Stimulated activated CD8-positive, alpha-beta memory T cell treated with anti-CD3 and anti-CD28 coated beads, Interleukin-12 subunit alpha, Interleukin-12 subunit beta, amount 100 ng/mL, for 1 hour (primary cell): ENCODE data around the gene PLD1.
"Not testable (repeated sequence)": the region's sequence is repeated elsewhere in the genome, so short reads cannot be mapped to it uniquely, and the experiment has no call there.

Experiments
- DNase-seq: peaks from one replicate; pipeline ENCODE4 v3.0.0-alpha.2; 2020; ENCODE audit warnings: low read depth

PLD1 gene

DNA sequence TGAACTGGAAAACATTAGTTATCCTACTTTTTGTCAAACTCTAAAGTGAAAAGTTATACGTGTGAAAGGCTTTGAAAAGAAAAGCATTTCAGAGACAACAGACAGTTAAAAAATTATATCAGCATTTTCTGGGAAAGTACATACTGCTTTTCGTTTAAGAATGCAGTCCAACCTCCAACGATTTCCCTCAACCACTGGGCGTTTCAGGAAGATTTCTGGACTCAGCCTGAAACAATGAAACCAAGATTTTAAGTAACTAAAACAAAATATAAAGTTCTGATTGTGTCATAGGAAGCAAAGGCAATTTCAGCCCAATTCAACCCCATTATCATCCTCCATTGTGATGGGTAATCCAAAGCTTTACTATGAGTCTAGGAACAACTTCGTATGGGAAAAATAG is 110.7 kb downstream of the PLD1 start:
- DNase-seq: no peak

DNA sequence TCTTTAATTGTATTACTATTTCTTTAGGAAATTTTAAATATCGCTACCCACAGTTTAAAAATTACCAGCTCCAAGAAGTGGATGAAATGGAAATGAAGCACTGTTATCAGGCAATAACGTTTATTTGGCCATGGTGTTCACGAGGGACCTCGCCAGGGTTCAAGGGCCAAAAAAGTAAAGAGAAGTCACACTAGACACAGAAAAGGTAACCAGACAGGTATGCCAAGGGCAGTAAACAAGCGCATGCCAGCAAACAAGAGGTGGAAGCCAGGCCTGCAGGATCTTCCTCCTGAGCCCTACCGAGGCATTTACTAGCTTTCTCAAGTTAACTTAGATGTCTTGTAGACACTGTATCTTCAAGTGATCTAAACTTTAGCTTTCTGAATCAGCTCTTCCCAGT is 113.5 kb downstream of the PLD1 start:
- no peak for DNase-seq

DNA sequence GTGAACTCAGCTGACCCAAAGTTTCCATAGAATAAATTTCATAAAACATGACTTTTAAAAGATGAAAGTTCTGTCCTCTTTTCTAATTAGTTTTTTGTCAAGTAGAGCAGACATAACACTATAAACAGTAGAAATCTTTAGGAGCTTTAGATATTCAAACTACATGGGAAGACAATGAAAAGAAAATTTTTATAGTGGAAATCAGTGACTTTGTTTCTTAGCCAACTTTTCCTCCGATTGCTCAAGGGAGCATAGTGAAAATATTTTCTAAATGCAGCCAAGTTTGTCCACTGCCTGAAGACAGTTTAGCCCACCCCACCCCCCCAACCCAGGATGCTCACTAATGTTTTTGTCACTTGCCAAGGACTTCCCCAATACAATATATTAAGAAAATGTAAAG is 114.9 kb downstream of the PLD1 start:
- DNase-seq: no peak

DNA sequence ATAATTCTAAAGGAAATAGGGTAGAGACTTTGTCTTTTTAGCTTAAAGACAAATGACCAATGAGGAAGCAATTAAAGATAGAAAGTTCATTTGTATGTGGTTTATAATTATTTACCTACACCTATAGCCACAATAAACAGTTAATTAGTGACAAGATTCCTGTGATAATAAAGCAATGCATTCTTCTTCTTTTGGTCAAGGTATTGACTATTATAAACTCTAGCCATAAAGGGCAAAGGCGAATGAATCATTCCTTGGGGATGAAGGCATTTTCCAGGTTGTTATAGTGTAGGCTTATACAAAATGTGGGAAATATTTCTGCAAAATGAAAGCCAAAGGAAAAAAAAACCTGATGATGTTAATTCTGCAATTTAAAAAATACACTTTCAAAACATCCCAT is 115.4 kb downstream of the PLD1 start:
- DNase-seq: no peak

DNA sequence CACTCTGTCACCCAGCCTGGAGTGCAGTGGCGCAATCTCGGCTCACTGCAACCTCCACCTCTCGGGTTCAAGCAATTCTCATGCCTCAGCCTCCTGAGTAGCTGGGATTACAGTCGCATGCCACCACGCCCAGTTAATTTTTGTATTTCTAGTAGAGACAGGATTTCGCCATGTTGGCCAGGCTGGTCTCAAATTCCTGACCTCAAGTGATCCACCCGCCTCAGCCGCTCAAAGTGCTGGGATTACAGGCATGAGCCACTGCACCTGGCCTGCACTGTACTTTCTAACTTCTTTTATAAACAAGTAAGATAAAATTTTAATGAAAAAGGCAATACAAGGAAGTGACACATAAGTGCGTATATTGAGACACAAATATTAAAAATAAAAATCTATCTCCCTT is 117.7 kb downstream of the PLD1 start:
- not testable (repeated sequence) for DNase-seq

DNA sequence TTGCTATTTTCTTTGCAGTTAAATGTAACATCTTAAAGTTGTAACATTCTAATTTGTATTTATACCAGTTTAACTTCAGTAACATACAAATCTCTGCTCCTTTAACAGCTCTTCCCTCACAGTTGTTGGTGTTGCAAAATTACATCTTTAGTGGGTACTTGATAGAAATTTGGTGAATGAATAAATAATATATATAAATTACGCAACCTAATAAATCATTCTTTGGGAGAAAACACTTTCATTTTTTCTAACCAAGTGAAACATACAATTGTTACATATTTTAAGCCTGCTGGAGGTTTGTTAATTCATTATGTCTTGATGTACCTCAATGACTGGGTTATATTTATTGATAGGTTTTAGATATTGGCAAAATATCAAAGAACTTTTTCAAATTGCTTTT is 118.8 kb downstream of the PLD1 start:
- no peak for DNase-seq

DNA sequence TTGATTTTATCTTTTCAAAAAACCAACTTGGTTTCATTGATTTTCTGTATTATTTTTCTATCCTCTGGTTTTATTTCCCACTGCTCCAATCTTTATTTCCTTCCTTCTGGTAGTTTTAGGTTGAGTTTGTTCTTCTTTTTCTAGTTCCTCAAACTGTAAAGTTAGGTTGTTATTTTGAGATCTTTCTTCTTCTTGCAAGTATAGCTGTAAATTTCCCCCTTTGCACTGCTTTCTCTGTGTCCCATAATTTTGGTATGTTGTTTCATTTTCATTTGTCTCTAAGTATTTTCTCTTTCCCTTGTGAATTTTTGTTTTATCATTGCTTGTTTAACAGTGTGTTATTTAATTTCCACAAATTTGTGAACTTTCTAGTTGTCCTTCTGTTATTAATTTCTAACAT is 120.0 kb downstream of the PLD1 start:
- DNase-seq: no peak

DNA sequence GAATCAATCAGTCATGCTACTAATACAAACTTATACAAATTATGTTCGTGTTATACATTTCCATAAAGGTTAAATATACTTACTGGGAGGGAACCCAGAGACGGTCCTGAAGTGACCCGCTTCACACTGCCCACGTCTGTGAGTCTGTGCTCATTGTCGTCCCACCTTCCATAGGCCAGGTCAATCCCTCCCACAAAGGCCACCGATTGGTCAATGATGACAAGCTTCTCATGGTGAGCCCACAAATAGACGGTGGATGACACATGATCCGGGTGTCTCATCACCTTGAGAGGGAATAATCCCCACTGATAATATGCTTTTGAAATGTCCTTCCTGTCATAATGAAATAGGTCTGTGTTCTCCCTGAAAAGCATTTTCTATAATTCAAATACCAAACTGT is 121.7 kb downstream of the PLD1 start:
- no peak for DNase-seq

DNA sequence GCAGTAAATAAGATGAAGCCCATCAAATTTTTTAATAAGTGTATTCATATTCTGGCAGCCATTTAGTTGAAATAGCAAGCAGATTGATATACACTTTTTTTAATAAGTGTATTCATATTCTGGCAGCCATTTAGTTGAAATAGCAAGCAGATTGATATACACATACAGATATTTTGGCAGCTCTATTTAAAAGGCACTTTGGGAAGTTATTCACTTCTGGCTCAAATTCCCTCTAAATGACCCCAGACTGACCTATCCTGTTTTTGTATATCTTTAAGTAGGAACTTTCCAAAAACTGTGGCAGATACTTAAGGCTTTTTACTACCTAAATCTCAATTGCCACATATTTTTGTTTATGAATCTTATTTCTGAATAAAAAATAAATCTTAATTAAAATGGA is 122.3 kb downstream of the PLD1 start:
- DNase-seq: no peak

DNA sequence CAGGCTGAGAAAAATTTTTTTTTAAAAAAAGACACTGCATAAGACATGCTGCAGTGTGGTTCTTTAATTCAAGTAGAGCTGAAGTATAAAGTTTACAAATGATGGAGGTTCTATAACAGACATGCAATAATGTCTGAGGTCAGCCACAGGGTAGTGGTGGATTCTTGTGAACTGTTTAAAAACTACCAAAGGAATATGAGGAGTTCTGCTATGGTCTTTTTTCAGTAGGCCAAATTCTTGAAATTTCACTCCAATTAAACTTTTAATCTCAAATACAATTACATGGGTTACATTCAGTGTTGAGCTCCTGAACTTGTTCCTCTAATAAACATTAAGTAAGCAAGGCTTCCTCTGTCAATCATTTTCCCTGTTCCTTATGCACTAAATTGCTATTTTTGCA is 122.7 kb downstream of the PLD1 start:
- DNase-seq: no peak

DNA sequence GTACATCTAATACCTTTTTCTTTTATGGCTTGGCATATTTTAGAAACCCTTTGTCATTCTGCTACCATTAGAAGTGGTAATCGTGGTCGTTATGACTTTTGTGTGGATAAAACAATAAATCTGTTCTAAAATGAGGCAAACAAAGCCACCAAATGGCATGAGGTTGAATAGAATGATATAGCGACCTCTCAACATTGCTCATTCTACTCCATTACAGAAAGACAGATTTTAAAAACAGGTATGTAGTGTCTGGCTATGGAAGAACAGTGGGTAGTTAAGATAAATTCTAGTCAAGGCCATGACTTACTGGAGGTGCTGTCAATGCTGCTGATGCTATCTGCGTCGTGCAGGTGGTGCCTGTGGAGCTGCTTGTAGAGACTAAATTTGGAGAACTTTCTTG is 123.2 kb downstream of the PLD1 start:
- DNase-seq: no peak

DNA sequence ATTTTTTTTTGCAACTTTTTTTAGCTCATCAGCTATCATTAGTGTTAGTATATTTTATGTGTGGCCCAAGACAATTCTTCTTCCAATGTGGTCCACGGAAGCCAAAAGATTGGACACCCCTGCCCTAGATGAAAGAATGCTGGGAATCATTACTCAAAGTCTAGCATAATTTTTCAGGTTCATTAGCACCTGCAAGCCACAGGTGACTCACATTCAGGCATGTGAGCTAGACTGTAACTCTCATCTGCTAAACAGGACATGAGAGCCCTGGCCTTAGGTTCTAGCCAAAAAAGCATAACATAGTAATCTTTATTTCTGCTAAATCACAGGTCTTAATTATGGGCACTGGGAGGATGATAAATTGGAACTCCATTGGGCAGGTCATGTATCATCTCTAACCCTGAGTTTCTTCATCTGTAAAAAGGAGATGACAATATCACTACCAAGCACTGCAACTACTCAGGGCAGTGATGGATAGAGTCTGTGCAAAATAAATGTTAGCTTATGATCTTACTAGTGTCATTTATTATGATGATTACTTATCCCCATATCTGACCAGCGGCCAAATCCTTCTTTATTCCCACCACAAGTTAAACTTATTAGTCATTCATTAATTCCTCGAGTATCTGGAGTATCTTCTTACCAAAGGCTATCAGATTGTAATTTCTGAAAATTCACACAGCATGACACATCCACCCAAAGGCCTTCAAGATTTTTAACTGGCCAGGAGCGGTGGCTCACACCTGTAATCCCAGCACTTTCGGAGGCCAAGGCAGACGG is 125.0 kb downstream of the PLD1 start:
- no peak for DNase-seq

DNA sequence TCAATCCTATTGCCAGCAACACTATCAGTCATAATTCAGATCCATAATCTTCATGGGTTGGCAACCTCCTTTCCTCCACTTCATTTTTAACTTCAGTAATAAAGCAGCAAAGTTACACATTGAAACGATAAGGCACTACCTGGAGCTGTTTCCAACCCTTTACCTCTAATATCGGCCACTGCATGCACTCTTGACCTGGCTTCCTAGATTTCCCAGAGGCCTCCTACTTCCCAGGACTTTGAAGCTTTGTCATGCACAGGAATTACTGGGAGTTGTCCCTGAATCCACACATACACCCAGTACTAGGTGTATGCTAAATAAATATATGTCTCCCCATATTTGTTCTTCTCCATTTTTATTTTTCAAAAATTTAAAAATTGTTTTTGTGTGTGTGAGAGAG is 126.1 kb downstream of the PLD1 start:
- DNase-seq: no peak

DNA sequence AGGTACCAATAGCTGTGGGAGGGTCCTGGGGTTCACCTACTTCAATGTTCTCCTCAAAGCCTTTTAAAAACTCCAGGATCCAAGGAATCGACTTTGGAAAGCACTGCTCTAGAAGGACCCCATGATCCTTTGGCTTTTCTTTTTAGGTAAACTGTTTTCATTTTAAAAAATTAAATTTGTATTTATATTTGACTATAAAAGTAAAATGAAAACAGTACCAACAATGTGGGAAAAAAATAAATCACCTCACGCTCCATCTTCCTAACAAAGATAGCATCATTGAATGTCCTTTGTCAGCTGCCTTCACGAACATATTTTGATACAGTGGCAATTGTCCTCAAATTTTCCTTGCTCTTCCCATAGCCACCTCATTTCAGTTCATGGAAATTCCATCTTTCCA is 127.5 kb downstream of the PLD1 start:
- DNase-seq: no peak

DNA sequence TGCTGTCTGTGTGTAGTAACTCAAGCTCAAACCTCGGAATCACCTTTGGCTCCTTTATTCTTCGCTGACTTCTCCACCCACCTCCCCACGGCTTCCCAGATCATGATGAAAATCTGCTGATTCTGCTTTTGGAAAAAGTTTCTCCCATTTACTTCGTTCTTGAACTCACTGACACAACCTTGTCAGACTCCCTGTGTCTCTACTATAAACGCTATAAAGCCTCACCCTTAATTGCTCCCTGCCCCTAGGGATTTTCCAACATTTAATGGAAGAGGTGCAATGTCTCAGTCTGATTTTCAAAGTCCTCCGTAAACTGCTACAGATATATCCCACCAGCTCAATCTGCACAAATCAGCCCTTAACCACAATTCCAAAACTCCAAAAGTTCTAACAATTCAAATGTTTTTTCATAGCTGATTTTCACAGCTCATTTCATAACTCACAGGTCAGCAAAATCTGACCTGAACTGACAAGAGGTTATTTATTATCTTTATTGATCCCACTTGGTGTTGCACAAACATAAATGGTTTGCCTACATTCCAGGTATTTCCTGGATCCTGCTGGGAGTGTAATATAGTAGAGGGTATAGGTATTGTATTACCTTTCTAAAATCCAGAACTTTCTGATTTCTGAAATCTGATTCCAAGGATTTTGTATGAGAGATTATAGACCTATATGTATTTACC is 129.4 kb downstream of the PLD1 start:
- no peak for DNase-seq

DNA sequence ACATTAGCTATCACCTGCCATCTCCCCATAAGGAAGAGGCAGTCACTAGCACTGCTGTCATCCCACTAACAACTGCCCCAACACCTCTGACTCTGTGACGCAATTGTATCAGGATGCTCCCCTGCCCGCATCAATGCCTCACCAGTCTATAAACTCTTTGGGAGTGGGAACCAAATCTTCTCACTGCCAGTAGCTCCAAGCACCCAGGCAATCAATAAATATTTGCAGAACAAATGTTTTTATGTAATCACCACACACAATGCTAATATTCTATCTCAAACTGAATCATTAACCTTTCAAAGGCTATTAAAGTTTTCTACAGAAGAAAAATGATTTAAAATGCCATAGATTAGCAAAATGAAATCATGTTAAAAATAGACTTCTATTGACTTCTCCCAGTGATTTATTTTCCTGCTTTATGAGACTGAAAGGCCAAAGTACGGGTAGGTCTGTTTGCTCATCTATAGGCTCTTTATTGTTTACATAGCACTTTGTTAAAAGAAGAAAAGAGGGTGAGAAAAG is 131.3 kb downstream of the PLD1 start:
- no peak for DNase-seq

DNA sequence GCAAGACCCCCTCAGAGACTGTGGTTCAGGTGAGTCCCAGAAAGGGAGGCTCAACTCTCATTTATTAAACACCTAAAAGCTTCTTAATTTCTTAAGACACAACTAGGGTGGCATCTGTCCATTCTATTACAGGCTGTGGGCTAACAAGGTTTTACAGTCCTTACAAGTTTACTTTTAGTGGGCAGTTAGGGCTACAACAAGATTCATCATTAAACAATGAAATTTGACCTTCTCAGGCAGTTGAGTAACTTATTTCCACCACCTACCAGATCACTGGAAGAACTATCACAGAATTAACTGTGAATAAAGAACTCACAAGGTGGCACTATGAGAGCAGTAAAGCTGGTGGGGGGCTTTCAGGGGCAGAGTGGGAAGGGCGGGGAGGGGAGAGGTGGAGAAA is 132.6 kb downstream of the PLD1 start:
- no peak for DNase-seq

DNA sequence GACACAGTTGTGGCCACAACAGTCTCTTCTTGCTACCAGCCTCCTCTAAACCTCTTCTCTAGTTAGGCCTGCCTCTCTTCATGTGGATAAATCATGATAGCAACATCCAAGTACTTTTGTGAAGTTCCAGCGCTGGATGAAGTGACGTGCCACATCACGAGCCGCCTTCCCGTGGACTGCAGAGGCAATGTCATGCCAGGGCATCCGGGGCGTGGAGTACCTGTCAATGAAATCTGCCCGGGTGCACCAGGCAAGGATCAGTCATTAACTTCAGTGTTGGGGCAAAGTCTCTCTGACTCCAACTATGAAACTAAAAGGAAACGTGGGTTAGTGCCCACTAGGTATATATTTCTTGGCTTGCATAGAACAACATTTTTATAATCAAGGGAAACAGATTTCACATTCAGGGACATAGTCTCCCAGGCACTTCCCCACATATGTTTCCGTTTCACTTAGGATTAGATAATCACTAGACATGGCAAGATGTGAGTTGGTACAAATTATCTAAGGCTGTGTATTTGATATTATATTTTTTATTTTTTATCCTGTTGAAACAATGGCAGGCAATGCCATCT is 133.6 kb downstream of the PLD1 start:
- DNase-seq: no peak

DNA sequence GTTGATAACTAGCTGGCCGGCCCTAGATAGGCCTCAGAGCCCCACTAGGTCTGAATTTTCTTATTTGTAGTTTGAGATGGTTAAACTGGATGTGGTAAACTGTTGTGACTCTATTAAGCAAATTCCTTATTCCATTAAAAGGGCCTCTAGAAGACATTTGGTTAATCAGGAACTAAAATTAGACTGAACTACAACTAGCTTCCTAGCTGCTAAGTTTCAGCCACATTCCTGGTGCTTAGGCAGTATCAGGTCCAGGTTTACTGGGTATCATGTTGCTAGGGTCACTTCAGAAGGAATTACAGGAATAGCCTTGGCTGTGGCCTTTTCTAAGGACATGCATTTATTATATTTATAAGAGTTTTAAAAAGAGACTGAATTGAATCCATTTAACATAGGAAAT is 136.3 kb downstream of the PLD1 start:
- DNase-seq: no peak

DNA sequence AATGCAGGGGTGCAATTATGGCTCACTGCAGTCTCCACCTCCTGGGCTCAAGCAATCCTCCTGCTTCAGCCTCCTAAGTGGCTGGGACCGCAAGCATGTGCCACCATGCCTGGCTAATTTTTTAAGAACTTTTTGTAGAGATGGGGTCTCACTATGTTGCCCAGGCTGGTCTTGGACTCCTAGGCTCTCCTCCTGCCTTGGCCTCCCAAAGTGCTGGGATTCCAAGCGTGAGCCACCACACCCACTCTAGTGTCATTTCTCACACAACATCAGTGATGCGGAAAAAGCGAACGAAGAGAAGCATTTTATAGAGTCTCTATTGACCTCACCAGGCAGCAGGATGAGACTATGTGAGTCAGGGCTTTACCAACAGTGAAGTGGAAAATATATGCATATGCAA is 137.7 kb downstream of the PLD1 start:
- no peak for DNase-seq

DNA sequence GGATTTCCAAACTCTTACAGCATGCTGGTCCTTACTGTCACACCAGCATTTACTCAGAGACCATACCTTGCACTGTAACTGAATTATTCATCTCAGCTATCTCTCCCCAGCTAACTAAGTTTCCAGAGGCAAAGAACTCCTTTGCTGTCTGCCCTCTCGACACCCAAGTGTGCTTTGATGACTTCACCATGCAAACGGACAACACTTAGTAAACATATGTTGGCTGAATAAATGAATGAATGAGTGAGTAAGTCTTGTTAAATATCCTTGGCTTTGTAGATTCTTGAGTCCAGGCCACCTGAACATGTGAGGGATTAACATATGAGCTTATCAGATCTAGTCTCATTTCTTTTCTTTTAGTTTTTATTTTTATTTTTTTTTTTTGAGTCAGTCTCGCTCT is 138.2 kb downstream of the PLD1 start:
- no peak for DNase-seq

DNA sequence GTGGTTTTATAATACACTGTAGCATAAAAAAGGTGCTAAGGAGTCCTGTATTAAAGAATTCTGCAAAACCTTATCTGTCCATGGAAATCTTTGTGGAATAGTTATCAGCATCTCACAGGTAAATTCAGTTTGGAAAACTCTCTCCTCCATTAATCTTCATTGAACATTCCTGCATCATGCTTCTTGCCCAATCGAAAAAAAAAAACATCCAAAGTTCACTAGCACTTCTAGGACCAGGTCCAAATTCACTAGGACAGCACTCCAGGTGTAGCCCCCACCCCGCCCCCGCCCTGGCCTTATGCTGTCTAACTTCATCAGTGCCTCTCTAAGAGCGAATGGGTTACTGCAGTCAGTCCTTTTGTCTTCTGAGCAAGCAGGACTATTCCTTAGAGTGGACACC is 138.6 kb downstream of the PLD1 start:
- DNase-seq: no peak

DNA sequence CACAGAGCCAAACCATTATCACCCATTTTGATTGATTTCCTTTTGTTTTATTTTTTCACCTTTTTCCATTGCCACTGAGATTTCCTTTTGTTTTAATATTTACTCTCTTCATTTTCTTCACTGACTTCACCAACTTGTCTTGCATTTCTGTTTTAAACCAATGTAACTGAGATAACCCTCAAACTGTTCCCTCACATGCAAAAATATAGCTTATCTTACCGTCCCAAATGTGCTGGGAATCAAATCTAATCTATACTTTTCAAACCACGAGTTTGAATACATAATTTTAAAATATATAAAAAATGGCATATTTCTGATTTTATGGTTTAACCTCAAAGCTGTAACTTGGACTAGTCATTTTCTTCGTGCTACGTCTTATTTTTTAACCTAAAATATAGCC is 143.8 kb downstream of the PLD1 start:
- DNase-seq: no peak
